GM06990 (cell line): ENCODE data around the gene GRAMD1C.
A peak's percentile ranks its signal among the peaks of the same experiment; 100 is the strongest.

ENCODE experiments used
- DNase-seq: peaks from one replicate; pipeline ENCODE4 v3.0.0-alpha.2; 2011; ENCODE audit not compliant: insufficient read length; ENCODE audit errors: extremely low read depth
- H3K27me3 ChIP-seq: replicated peaks from 2 replicates; pipeline ENCODE4 v1.6.0; 2011; ENCODE audit warnings: low read length; ENCODE audit not compliant: control insufficient read depth, insufficient read depth
- H3K36me3 ChIP-seq: 2 replicates; pipeline ENCODE4 v1.5.1; 2011; ENCODE audit warnings: low read length; ENCODE audit not compliant: control insufficient read depth, insufficient read depth
- H3K4me3 ChIP-seq: replicated peaks from 2 replicates; pipeline ENCODE4 v1.5.1; 2011; ENCODE audit warnings: low read depth, mild to moderate bottlenecking, control low read depth, low read length
- TF ChIP-seq, protein P1 (sequence below): IDR thresholded peaks from 2 replicates; pipeline ENCODE4 v1.5.1; 2011; ENCODE audit warnings: low read length, control low read depth, mild to moderate bottlenecking, inconsistent platforms; ENCODE audit not compliant: insufficient read depth, poor library complexity, severe bottlenecking

GRAMD1C gene

DNA sequence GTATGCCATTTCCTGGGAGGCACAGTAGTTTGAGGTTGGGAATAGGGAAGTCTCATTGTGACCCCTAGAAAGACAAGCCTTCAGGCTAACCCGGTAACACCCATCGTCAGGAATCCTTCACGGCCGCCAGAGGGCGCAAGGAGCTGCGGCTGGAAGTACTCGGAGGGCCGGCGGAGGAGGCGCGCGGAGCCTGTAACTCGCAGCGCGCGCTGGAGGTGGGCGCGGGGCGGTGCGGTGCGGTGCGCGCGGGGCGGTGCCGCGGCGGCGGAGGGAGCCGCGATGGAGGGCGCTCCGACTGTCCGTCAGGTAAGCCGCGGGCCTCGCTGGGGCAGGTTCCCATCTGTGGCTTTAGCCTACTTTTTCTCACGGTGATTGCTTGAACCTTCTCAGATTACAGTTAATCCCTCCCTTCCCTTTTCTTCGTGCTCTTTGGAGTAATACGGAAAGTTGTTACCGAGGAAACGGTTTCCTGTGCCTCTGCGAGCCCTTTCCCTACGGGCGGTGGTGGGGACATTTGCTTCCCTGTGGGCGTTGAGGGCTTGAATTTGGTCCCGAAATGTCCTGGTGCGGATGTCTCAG is at the start of gene GRAMD1C:
GRAMD1C (plus strand) TSS at position 158 of the 579 bp plus-strand sequence; CDS start at position 280, 122 bp downstream.
- Histone ChIP-seq H3K36me3 (no peaks in the 10 kb centered on the region), H3K4me3 (peak within 1 kb of the TSS; percentile 69), H3K27me3 (no peaks in the 10 kb centered on the region)
- peak; percentile 87 for DNase-seq
- TF ChIP-seq, protein P1, sequence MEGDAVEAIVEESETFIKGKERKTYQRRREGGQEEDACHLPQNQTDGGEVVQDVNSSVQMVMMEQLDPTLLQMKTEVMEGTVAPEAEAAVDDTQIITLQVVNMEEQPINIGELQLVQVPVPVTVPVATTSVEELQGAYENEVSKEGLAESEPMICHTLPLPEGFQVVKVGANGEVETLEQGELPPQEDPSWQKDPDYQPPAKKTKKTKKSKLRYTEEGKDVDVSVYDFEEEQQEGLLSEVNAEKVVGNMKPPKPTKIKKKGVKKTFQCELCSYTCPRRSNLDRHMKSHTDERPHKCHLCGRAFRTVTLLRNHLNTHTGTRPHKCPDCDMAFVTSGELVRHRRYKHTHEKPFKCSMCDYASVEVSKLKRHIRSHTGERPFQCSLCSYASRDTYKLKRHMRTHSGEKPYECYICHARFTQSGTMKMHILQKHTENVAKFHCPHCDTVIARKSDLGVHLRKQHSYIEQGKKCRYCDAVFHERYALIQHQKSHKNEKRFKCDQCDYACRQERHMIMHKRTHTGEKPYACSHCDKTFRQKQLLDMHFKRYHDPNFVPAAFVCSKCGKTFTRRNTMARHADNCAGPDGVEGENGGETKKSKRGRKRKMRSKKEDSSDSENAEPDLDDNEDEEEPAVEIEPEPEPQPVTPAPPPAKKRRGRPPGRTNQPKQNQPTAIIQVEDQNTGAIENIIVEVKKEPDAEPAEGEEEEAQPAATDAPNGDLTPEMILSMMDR, result peak; percentile 83

DNA sequence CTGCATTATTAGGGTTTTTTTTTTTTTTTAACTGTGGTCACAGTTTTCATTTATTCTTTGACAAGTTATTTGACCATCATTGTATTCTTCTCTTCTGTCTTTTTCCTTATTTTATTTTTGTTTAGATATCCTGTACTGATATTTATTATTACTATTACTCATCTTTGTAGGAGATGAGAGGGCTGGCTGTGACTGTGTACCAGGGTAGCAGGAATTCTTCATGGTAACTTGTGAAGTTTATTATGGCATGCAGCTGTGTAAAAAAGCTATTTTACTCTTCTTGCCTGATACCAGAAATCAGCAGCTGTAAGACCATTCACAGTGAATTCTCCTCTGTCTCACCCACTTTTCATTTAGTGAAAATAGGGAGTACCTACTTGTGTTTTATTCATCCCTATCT is 47.2 kb upstream of the GRAMD1C start:
- H3K36me3 ChIP-seq, result no peaks in the 10 kb centered on the region; the same call in 1 of the 2 replicates
- no peaks in the 10 kb centered on the region for H3K27me3 ChIP-seq
- DNase-seq, result no peak
- TF ChIP-seq, protein P1, result no peak
- H3K4me3 ChIP-seq, result no peak overlapping the region

DNA sequence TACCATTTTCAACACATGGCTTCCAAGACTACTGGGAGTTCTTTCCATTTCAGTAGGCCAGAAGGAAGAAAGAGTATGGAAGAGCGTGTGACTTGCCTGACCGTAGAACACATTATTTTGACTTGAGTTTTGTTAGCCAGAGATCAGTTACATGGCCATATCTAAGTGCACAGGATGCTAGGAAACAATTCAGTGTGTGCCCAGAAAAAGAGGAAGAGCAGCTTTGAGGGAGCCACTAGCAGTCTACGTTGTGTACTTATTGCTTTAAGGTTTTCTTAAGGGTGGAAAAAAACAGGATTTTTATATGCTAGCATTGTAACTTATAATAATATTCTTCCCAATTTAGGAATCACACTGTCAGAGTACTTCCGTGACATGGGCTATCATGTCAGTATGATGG is 44.1 kb upstream of the GRAMD1C start:
- Histone ChIP-seq H3K27me3 (no peaks in the 10 kb centered on the region), H3K36me3 (no peaks in the 10 kb centered on the region), H3K4me3 (no peak overlapping the region)
- TF ChIP-seq, protein P1, result no peak
- DNase-seq, result no peak

DNA sequence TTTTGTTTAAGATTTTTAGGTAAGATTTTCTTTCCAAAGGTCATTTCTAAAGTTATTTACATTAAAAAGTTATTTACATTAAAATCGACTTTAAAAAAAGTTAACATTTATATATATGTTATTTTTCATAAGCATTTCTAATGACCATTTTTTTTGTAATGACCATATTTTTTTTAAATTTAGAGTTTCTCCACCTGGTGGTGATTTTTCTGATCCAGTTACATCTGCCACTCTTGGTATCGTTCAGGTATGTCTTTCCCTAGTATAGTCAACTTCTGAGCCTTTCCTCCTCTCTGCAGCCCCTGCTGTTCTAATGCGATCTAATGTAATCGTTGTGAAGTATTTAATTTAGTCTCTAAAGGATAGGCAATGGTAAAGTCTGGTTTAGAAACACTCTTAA is 42.9 kb upstream of the GRAMD1C start:
- TF ChIP-seq, protein P1, result no peak
- DNase-seq, result no peak
- Histone ChIP-seq H3K36me3 (no peaks in the 10 kb centered on the region; the same call in 1 of the 2 replicates), H3K4me3 (no peak overlapping the region), H3K27me3 (no peaks in the 10 kb centered on the region)

GRCh38 chr3:113802795-113803455 is 35.7 kb upstream of the GRAMD1C start:
- no peak for DNase-seq
- no peak overlapping the region for H3K4me3 ChIP-seq
- no peaks in the 10 kb centered on the region for H3K27me3 ChIP-seq
- TF ChIP-seq, protein P1, result no peak
- peaks cover 3% of the 10 kb centered on the region for H3K36me3 ChIP-seq
